K562 (cell line): Measurements from ENCODE around the gene ATP9A.

ENCODE experiments used
- COPS2 ChIP-seq: fragments of 450-650 bp; conservative IDR thresholded peaks from 2 replicates; pipeline ENCODE4 v1.6.1; 2016; ENCODE audit warnings: mild to moderate bottlenecking, moderate library complexity
- JUNB ChIP-seq: fragments of 450-650 bp; formaldehyde crosslinking; conservative IDR thresholded peaks from 2 replicates; pipeline ENCODE4 v1.4.0; 2020; ENCODE audit warnings: mild to moderate bottlenecking
- TF ChIP-seq, protein P1 (sequence below), 3 experiments: IDR thresholded peaks in 2 of 3; conservative IDR thresholded peaks in 1 of 3; 2 replicates each; pipeline ENCODE4 v1.5.1; 2011 to 2012; ENCODE audit warnings: low read length in 3 of 3, mild to moderate bottlenecking in 3 of 3, control low read depth in 2 of 3, improper control_type of control experiment in 1 of 3, inconsistent platforms in 1 of 3, low read depth in 1 of 3, mixed read lengths in 1 of 3, moderate library complexity in 1 of 3; ENCODE audit not compliant: insufficient read depth in 2 of 3

GRCh38 chr20:51593584-51593983, 174.6 kb downstream of the ATP9A start:
- TF ChIP-seq COPS2 = no peak
- TF ChIP-seq, protein P1, sequence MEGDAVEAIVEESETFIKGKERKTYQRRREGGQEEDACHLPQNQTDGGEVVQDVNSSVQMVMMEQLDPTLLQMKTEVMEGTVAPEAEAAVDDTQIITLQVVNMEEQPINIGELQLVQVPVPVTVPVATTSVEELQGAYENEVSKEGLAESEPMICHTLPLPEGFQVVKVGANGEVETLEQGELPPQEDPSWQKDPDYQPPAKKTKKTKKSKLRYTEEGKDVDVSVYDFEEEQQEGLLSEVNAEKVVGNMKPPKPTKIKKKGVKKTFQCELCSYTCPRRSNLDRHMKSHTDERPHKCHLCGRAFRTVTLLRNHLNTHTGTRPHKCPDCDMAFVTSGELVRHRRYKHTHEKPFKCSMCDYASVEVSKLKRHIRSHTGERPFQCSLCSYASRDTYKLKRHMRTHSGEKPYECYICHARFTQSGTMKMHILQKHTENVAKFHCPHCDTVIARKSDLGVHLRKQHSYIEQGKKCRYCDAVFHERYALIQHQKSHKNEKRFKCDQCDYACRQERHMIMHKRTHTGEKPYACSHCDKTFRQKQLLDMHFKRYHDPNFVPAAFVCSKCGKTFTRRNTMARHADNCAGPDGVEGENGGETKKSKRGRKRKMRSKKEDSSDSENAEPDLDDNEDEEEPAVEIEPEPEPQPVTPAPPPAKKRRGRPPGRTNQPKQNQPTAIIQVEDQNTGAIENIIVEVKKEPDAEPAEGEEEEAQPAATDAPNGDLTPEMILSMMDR (IDR thresholded peaks at IDR 0.05 in 2 of 3, conservative IDR thresholded peaks at IDR 0.05 in 1 of 3; ENCODE audit: insufficient read depth in 2 of 3, low read depth in 1 of 3, low read length in 3 of 3) = no peak
- TF ChIP-seq JUNB (CRISPR knock-in tag) = no peak
